Head of caudate nucleus (tissue), 42 donors: ENCODE measurements around the gene EIF4H.
"Not testable (repeated sequence)": the region's sequence is repeated elsewhere in the genome, so short reads cannot be mapped to it uniquely, and the experiment has no call there.

ENCODE experiments used
- DNase-seq, 42 donors: peaks; one replicate each; pipeline versions ENCODE4 v3.0.0 to v3.0.0-alpha.2; 2020 to 2021; ENCODE audit warnings: mixed read lengths in 7 of 42
- intact Hi-C: fragments of 100-400 bp; cut with DNase I; formaldehyde crosslinking; loops from one replicate; pipeline ENCODE4 v1.15.0; 2022

Gene EIF4H

GRCh38 chr7:74173866-74174605, at the start of gene EIF4H:
Gene EIF4H (plus strand): TSS chr7:74174356. CDS start chr7:74174384, 28 bp downstream.
- intact Hi-C loops = loop anchor here (5.0 kb wide), 1 partner anchor 107 kb away; no protein-coding TSS in a partner anchor
- peak; percentile 87 to 98 (median 95) for DNase-seq

- peak in 40 of 42 donors; percentile 3 to 73 (median 42) for DNase-seq
- intact Hi-C loops = no loop called here
Observed at GRCh38 chr7:74126220-74126880, 47.8 kb upstream of the EIF4H start.

- no peak for DNase-seq
- intact Hi-C loops = no loop called here
Observed at GRCh38 chr7:74129887-74130286, 44.3 kb upstream of the EIF4H start.

- intact Hi-C loops = no loop called here
- DNase-seq = no peak
Observed at GRCh38 chr7:74130518-74130917, 43.6 kb upstream of the EIF4H start.

- DNase-seq = no peak
- intact Hi-C loops = no loop called here
Observed at GRCh38 chr7:74134117-74134620, 40.0 kb upstream of the EIF4H start.

GRCh38 chr7:74138334-74138867, 35.8 kb upstream of the EIF4H start:
- intact Hi-C loops = no loop called here
- no peak for DNase-seq

- peak in 11 of 42 donors; percentile 13 to 47 (median 16) for DNase-seq
- intact Hi-C loops = no loop called here
Observed at GRCh38 chr7:74138945-74139843, 35.0 kb upstream of the EIF4H start.

- intact Hi-C loops = no loop called here
- no peak for DNase-seq
Observed at GRCh38 chr7:74141705-74142104, 32.5 kb upstream of the EIF4H start.

GRCh38 chr7:74143383-74143782, 30.8 kb upstream of the EIF4H start:
- no peak for DNase-seq
- intact Hi-C loops = no loop called here

- no peak for DNase-seq
- intact Hi-C loops = no loop called here
Observed at GRCh38 chr7:74148491-74148890, 25.7 kb upstream of the EIF4H start.

GRCh38 chr7:74149071-74149470, 25.1 kb upstream of the EIF4H start:
- DNase-seq = no peak
- intact Hi-C loops = no loop called here

GRCh38 chr7:74149603-74150002, 24.6 kb upstream of the EIF4H start:
- intact Hi-C loops = no loop called here
- DNase-seq = no peak

GRCh38 chr7:74153736-74154135, 20.4 kb upstream of the EIF4H start:
- no peak for DNase-seq
- intact Hi-C loops = no loop called here

GRCh38 chr7:74155810-74156395, 18.3 kb upstream of the EIF4H start:
- DNase-seq = no peak
- intact Hi-C loops = no loop called here

- intact Hi-C loops = no loop called here
- DNase-seq = no peak
Observed at GRCh38 chr7:74157605-74158004, 16.6 kb upstream of the EIF4H start.

GRCh38 chr7:74164985-74165456, 9.1 kb upstream of the EIF4H start:
- peak in 1 of 42 donors; percentile 15 for DNase-seq
- intact Hi-C loops = no loop called here

- intact Hi-C loops = no loop called here
- DNase-seq = no peak
Observed at GRCh38 chr7:74165867-74166593, 8.1 kb upstream of the EIF4H start.

- not testable (repeated sequence) for DNase-seq
Observed at GRCh38 chr7:74167324-74167723, 6.8 kb upstream of the EIF4H start.

More at GRCh38 chr7:74167324-74167723, 6.8 kb upstream of the EIF4H start:
- intact Hi-C loops = not testable (repeated sequence)
